ENCODE measurements around the gene CYP2F1. TPM values are rescaled to one million over a fixed set of nuclear protein-coding genes. Genes with fewer than 3 reads are reported as not detected.

The CYP2F1 gene, protein sequence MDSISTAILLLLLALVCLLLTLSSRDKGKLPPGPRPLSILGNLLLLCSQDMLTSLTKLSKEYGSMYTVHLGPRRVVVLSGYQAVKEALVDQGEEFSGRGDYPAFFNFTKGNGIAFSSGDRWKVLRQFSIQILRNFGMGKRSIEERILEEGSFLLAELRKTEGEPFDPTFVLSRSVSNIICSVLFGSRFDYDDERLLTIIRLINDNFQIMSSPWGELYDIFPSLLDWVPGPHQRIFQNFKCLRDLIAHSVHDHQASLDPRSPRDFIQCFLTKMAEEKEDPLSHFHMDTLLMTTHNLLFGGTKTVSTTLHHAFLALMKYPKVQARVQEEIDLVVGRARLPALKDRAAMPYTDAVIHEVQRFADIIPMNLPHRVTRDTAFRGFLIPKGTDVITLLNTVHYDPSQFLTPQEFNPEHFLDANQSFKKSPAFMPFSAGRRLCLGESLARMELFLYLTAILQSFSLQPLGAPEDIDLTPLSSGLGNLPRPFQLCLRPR
- not detected in 2 replicates for total RNA-seq

DNA sequence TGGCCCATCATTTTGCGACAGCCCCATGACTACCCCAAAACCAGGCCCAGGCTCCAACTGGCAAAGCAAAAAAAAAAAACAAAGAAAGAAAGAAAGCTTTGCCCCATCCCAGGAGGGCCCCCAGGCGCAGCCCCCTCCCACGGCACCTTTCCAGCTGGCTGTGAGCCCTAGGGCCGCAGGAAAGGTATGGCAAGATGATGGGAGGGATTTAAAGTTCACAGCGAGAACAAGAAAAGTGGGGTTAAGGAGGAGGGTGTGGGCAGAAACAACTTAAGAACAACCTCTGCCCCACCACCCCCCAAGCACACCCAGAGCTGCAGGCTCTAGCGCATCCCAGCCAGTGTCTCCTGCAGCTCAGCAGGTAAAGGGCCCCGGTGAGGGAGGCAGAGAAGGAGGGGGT, at the start of gene CYP2F1:
CYP2F1 (plus strand) TSS at position 301 of the 400 bp plus-strand sequence. CDS start 1,757 bp downstream, outside the sequence.
- H3K4me3 ChIP-seq (ENCODE audit: low read depth, low read length): no peak within 1 kb of the TSS
- no peak for DNase-seq (ENCODE audit: low read depth)
- TF ChIP-seq, protein P1, sequence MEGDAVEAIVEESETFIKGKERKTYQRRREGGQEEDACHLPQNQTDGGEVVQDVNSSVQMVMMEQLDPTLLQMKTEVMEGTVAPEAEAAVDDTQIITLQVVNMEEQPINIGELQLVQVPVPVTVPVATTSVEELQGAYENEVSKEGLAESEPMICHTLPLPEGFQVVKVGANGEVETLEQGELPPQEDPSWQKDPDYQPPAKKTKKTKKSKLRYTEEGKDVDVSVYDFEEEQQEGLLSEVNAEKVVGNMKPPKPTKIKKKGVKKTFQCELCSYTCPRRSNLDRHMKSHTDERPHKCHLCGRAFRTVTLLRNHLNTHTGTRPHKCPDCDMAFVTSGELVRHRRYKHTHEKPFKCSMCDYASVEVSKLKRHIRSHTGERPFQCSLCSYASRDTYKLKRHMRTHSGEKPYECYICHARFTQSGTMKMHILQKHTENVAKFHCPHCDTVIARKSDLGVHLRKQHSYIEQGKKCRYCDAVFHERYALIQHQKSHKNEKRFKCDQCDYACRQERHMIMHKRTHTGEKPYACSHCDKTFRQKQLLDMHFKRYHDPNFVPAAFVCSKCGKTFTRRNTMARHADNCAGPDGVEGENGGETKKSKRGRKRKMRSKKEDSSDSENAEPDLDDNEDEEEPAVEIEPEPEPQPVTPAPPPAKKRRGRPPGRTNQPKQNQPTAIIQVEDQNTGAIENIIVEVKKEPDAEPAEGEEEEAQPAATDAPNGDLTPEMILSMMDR (conservative IDR thresholded peaks at IDR 0.05; ENCODE audit: low read depth, low read length): no peak

DNA sequence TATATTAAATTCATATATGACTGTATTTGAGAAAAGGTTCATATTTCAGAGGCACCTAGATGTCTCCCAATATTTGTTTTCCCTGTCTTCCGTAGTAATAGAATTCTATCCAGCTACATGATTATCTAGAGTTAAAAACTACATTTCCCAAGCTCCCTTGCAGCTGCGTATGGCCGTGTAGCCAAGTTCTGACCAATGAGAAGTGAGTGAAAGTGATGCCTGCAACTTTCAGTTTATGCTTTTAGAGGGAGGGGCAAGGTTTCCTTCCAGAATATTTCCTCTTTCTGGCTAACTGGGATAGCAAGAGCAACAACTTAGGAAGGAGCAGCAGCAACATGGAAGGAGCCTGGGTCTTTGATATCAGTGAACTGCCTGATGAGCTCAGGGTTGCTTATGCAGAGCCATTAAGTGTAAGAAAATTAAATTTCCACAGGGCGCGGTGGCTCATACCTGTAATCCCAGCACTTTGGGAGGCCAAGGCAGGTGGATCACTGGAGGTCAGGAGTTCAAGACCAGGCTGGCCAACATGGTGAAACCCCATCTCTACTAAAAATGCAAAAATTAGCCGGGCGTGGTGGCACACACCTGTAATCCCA, 49.2 kb upstream of the CYP2F1 start:
- H3K4me3 ChIP-seq (ENCODE audit: low read depth, low read length): no peak overlapping the region
- TF ChIP-seq, protein P1 (conservative IDR thresholded peaks at IDR 0.05; ENCODE audit: low read depth, low read length): no peak
- DNase-seq (ENCODE audit: low read depth): no peak

DNA sequence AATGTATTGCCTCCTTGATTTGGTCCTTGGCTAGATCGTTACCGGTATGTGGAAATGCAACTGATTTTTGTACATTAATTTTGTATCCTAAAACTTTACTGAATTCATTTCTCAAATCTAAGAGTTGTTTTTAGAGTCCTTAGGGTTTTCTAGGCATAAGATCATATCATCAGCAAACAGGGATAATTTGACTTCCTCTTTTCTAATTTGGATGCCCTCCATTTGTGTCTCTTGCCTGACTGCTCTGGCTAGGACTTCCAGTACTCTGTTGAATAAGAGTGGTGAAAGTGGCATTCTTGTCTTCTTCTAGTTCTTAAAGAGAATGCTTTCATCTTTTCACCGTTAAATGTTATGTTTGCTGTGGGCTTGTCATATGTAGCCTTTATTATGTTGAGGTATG, 37.9 kb upstream of the CYP2F1 start:
- TF ChIP-seq, protein P1 (conservative IDR thresholded peaks at IDR 0.05; ENCODE audit: low read depth, low read length): no peak
- DNase-seq (ENCODE audit: low read depth): no peak
- H3K4me3 ChIP-seq (ENCODE audit: low read depth, low read length): no peak overlapping the region

DNA sequence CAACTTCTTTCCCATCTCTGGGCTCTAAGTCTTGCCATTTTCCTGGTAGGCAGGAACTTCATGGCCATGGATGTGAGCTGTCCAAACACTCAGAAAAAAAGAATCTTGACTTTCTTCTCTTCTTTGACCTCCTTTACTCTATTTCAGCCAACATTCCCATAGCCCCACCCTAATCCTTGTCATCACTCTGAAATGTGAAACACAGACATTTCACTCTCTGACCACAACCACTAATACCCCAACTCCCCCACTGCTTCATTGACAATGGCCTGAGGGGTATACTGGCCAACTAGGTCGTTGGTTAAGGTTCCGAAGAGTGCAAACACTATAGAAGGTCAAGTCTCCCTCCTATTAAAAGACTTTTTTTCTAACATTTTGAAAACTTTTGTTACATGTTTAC, 30.7 kb upstream of the CYP2F1 start:
- no peak for DNase-seq (ENCODE audit: low read depth)
- TF ChIP-seq, protein P1 (conservative IDR thresholded peaks at IDR 0.05; ENCODE audit: low read depth, low read length): no peak
- no peak overlapping the region for H3K4me3 ChIP-seq (ENCODE audit: low read depth, low read length)

DNA sequence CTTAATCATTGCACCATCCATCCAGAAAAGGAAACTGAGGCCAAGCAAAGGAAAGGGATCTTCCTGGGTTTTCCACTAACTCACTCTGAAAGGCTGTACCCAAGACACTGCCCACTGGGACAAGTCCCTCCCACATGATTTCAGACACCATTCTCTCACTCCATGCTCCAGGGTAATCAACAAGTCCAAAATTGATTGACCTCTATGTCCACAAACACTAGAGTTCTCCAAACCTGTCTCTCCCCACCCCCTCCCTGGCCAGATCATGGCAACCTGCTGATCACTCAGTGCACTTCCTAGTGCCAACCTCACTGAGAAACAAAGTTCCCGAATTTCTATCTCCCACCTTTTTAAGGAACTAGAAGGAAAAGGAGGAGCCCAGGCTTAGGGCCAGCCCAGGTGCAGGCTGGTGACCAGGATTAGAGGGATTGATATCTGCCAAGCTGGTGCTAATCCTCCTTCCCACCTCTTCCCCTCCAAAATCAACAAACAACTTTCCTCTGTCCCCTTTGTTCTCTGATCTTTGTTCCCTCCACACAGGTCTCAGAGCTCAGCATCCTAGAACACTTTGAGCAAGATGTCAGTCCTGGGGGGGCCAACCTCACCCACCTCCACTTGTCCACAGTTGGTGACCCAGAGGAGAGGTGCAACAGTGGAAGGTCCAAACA, 28.4 kb upstream of the CYP2F1 start:
- H3K4me3 ChIP-seq (ENCODE audit: low read depth, low read length): no peak overlapping the region
- DNase-seq (ENCODE audit: low read depth): no peak
- TF ChIP-seq, protein P1 (conservative IDR thresholded peaks at IDR 0.05; ENCODE audit: low read depth, low read length): no peak

DNA sequence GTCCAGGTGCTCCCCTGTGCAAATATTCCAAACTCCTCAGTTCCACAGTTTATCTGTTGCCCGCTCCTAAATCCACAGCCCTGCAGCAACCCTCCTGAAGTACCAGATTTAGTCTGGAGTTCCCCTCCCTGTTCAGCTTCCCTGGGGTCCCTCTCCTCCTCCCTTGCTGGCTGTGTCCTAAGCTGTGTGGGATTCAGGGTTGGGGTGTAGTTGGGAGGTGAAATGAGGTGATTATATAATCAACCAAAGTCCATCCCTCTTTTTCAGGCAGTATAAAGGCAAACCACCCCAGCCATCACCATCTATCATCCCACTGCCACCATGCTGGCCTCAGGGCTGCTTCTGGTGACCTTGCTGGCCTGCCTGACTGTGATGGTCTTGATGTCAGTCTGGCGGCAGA, 26.1 kb upstream of the CYP2F1 start, which contains the start of gene CYP2A13:
CYP2A13 (plus strand) TSS at position 301 of the 400 bp plus-strand sequence; CDS start at position 322, 21 bp downstream.
- DNase-seq (ENCODE audit: low read depth): no peak
- no peak within 1 kb of the TSS for H3K4me3 ChIP-seq (ENCODE audit: low read depth, low read length)
- TF ChIP-seq, protein P1 (conservative IDR thresholded peaks at IDR 0.05; ENCODE audit: low read depth, low read length): no peak

All from epithelial cell of proximal tubule (primary cell).